GM12801 (cell line): ENCODE results near the gene SIRT1.

ENCODE experiments used
- TF ChIP-seq, protein P1 (sequence below): IDR thresholded peaks from one replicate; pipeline ENCODE4 v1.5.1; 2011; ENCODE audit warnings: control low read depth; ENCODE audit not compliant: insufficient read length; ENCODE audit errors: extremely low read depth

Gene SIRT1

DNA sequence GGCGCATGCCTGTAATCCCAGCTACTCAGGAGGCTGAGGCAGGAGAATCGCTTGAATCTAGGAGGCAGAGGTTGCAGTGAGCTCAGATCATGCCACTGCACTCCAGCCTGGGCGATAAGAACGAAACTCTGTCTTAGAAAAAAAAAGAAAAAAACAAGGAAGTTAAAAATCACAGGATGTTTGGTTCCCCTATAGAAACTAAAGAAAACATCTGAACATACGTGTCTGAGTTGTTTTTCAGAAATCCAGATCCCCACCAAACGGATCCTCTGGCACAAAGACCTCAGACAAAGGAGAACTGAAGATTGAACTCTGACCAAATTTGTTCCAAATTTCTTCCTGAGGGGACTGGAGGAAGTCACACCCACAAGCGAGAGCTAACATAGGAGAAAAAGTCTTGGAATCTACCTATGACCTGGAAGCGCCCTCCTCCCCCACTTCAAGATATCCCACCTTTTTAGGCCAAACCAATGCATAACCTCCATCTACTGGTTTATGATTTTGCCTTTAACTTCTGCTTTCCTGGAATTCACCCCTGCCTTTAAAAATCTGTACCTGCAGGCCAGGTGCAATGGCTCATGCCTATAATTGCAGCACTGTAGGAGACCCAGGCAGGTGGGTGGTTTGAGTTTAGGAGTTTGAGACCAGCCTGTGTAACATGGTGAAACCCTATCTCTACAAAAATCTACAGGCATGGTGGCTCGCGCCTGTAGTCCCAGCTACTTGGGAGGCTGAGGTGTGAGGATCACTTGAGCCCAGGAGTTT, 19.7 kb upstream of the SIRT1 start:
- TF ChIP-seq, protein P1, sequence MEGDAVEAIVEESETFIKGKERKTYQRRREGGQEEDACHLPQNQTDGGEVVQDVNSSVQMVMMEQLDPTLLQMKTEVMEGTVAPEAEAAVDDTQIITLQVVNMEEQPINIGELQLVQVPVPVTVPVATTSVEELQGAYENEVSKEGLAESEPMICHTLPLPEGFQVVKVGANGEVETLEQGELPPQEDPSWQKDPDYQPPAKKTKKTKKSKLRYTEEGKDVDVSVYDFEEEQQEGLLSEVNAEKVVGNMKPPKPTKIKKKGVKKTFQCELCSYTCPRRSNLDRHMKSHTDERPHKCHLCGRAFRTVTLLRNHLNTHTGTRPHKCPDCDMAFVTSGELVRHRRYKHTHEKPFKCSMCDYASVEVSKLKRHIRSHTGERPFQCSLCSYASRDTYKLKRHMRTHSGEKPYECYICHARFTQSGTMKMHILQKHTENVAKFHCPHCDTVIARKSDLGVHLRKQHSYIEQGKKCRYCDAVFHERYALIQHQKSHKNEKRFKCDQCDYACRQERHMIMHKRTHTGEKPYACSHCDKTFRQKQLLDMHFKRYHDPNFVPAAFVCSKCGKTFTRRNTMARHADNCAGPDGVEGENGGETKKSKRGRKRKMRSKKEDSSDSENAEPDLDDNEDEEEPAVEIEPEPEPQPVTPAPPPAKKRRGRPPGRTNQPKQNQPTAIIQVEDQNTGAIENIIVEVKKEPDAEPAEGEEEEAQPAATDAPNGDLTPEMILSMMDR = no peak

DNA sequence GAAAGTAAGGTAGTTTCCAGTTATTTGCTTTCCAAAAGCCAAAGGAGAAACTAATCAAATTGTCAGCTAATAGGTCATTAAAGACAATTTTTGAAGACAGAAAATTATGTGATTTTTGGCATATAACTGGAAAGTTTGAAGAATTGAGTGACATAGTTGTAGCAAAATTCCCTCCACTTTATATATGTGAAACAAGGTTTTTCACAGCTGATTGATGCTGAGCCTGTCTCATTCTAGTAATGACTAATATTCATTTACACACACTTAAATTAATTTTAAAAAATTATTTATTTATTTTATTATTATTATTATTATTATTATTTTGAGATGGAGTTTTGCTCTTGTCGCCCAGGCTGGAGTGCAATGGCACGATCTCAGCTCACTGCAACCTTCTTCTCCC, 16.3 kb upstream of the SIRT1 start:
- TF ChIP-seq, protein P1 = no peak

DNA sequence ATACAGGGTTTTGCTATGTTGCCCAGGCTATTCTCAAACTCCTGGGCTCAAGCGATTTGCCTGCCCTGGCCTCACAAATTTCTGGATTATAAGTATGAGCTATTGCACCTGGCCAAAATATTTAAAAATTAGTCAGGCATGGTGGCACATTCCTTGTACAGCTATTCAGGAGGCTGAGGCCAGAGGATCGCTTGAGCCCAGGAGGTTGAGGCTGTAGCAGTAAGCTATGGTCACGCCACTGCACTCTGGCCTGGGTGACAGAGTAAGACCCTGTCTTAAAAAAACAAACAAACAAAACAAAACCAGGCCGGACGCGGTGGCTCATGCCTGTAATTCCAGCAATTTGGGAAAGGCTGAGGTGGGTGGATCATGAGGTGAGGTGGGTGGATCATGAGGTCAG, 14.5 kb upstream of the SIRT1 start:
- TF ChIP-seq, protein P1 = no peak

DNA sequence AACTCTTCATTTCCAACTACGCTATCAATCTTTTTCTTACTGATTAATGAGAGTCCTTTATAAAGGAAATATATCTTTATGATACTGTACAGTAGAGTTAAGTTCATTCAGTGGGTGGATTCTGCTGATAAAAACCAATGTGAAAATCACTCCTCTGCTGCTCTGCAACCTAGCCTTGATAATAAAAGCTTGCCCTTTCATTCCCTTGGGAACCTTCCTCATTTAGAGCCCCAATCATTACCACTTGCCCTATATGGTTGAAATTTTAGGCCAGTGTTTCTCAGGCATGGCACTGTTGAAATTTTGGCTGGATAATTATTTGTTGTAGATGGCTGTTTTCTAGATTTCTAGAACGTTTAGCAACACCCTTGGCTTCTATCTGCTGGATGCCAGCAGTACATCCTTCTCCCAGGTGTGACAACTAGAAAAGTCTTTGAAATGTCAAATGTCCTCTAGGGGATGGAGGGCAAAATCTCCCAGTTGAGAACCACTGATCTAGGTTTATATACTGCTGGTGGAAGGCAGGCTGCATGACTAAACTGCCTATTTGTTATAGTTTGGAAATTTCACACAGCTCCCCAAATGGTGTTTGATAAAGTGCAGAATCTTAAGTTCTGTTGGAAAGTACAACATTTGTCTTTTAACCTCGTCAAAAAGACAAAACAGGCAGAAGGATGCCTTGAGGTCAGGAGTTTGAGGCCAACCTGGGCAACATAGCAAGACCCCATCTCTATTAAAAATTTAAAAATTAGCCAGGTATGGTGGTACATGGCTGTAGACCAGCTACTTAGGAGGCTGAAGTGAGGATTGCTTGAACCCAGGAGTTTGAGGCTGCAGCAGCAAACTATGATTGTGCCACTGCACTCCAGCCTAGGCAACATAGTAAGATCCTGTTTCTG, 8.9 kb upstream of the SIRT1 start:
- TF ChIP-seq, protein P1 = no peak

DNA sequence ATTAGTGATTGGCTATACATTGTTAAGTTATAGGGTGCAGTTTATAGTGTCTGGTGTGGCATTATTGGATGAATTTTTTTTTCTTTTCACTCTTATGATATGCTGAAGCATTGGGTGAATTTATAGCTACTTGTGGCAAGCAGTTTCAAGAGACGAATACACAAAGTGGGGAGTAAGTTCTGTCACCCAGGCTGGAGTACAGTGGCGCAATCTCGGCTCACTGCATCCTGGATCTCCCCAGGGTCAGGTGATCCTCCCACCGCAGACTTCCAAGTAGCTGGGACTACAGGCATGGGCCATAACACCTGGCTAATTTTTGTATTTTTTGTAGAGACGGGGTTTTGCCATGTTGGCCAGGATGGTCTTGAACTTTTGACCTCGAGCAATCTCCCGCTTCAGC, 6.3 kb upstream of the SIRT1 start:
- TF ChIP-seq, protein P1 = no peak

DNA sequence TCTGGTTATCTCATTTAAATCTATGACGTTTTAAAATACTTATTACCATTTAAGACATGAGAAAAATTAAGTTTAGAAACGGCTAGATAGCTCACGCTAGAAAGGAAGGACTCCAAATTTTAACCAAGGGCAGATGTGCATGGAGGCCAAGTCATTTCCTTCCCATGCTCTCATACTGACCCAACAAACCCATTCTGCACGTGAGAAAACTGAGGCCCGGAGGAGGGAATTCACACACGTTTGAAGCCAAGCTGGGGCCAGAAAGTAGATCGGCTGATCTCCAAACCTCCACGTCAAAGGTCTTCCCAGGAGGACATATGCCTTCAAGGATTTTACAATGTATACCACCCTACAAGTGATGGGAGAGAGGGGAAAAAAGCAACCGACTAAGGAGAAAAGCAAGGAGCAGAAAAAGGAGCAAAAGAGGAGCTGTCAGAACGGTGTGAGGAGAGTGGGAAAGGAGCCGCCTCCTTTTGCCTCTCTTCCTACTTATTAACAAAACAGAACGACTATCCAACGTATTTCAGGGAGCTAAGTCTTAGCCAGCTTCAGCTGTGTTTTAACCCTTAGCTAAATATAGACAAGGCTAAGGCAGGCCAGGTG, 645 bp upstream of the SIRT1 start:
- TF ChIP-seq, protein P1 = no peak
